Stromal cell of bone marrow (primary cell): ENCODE measurements around the gene HUS1B.
"Not testable (repeated sequence)": the region's sequence is repeated elsewhere in the genome, so short reads cannot be mapped to it uniquely, and the experiment has no call there.

Experiments used
- DNase-seq: peaks from one replicate; pipeline ENCODE4 v3.0.0-alpha.2; 2012; ENCODE audit warnings: low read depth

Gene HUS1B

GRCh38 chr6:678520-678919 lies 21.6 kb upstream of the HUS1B start:
- DNase-seq: no peak

GRCh38 chr6:677919-678318 lies 21.0 kb upstream of the HUS1B start:
- no peak for DNase-seq

- no peak for DNase-seq
These were observed 18.1 kb upstream of the HUS1B start for GRCh38 chr6:674956-675355.

GRCh38 chr6:674406-674805 lies 17.5 kb upstream of the HUS1B start:
- DNase-seq: no peak

GRCh38 chr6:667253-667927 lies 10.5 kb upstream of the HUS1B start:
- DNase-seq: no peak

- DNase-seq: no peak
These were observed 8.7 kb upstream of the HUS1B start for GRCh38 chr6:665403-666267.

GRCh38 chr6:663788-664187 lies 6.9 kb upstream of the HUS1B start:
- not testable (repeated sequence) for DNase-seq

- no peak for DNase-seq
These were observed 3.0 kb upstream of the HUS1B start for GRCh38 chr6:659716-660581.

GRCh38 chr6:658244-658643 lies 1.3 kb upstream of the HUS1B start:
- DNase-seq: peak; percentile 13

GRCh38 chr6:657743-658142 lies 843 bp upstream of the HUS1B start:
- DNase-seq: no peak

- DNase-seq: peak; percentile 36
These were observed 2.8 kb downstream of the HUS1B start for GRCh38 chr6:654136-654535.

- DNase-seq: no peak
These were observed 4.0 kb downstream of the HUS1B start for GRCh38 chr6:652865-653264.

GRCh38 chr6:650098-650497 lies 6.8 kb downstream of the HUS1B start:
- no peak for DNase-seq

GRCh38 chr6:642805-643204 lies 14.1 kb downstream of the HUS1B start:
- DNase-seq: no peak

- DNase-seq: no peak
These were observed 15.5 kb downstream of the HUS1B start for GRCh38 chr6:641225-641985.

- DNase-seq: no peak
These were observed 20.4 kb downstream of the HUS1B start for GRCh38 chr6:636488-636887.

- DNase-seq: no peak
These were observed 21.7 kb downstream of the HUS1B start for GRCh38 chr6:635233-635632.

- DNase-seq: no peak
These were observed 23.3 kb downstream of the HUS1B start for GRCh38 chr6:633611-634010.

- no peak for DNase-seq
These were observed 28.1 kb downstream of the HUS1B start for GRCh38 chr6:628766-629165.

GRCh38 chr6:626236-626635 lies 30.7 kb downstream of the HUS1B start:
- no peak for DNase-seq

- DNase-seq: peak; percentile 5
These were observed 31.9 kb downstream of the HUS1B start for GRCh38 chr6:624979-625378.

- no peak for DNase-seq
These were observed 34.4 kb downstream of the HUS1B start for GRCh38 chr6:622462-622861.
